Suprapubic skin (tissue), 4 donors: ENCODE results near the gene LYST. TPM values are rescaled to one million over a fixed set of nuclear protein-coding genes. Genes with fewer than 3 reads are reported as not detected.

Experiments
- DNase-seq, 2 donors: peaks; one replicate each; pipeline ENCODE4 v3.0.0-alpha.2; 2019; ENCODE audit warnings: low spot score in 2 of 2
- H3K27ac ChIP-seq: fragments of 200-600 bp; sonication (generic); one replicate; pipeline ENCODE4 v1.5.1; 2019
- H3K27me3 ChIP-seq: fragments of 200-600 bp; sonication (generic); one replicate; pipeline ENCODE4 v1.5.1; 2019
- H3K36me3 ChIP-seq: fragments of 200-600 bp; sonication (generic); one replicate; pipeline ENCODE4 v1.5.1; 2019
- H3K4me1 ChIP-seq: fragments of 200-600 bp; sonication (generic); one replicate; pipeline ENCODE4 v1.5.1; 2019
- H3K4me3 ChIP-seq: fragments of 200-600 bp; sonication (generic); one replicate; pipeline ENCODE4 v1.5.1; 2019; ENCODE audit warnings: mild to moderate bottlenecking
- H3K9me3 ChIP-seq: fragments of 200-600 bp; sonication (generic); one replicate; pipeline ENCODE4 v1.5.1; 2019
- EP300 ChIP-seq: sonication (generic); formaldehyde crosslinking; IDR thresholded peaks from one replicate; pipeline ENCODE4 v1.6.1; 2017; ENCODE audit warnings: antibody characterized with exemption
- POLR2A ChIP-seq, 2 donors: fragments of 450-650 bp; IDR thresholded peaks; one replicate each; pipeline ENCODE4 v1.6.1; 2017; ENCODE audit warnings: antibody characterized with exemption in 2 of 2, mild to moderate bottlenecking in 2 of 2, moderate library complexity in 2 of 2
- POLR2AphosphoS5 ChIP-seq, 3 donors: sonication (generic); formaldehyde crosslinking; IDR thresholded peaks; one replicate each; pipeline ENCODE4 v1.6.1; 2017; ENCODE audit warnings: antibody characterized with exemption in 3 of 3
- whole genome bisulfite sequencing: methylation state at CpG from one replicate; pipeline ENCODE4 v1.1.5; 2018; 5-methylcytosine and 5-hydroxymethylcytosine counted together
- total RNA-seq, 4 donors: library from RNA; depleted of rRNA; stranded (reverse); fragments of >200 nt; gene quantifications; one replicate each; pipeline ENCODE4 v1.1.0, GENCODE V29; 2016
- TF ChIP-seq, protein P1 (sequence below), 2 donors: fragments of 200-600 bp in 1 of 2; fragments of 450-650 bp in 1 of 2; sonication (generic) in 1 of 2; IDR thresholded peaks; one replicate each; pipeline ENCODE4 v1.5.1; 2016 to 2019; ENCODE audit warnings: antibody characterized with exemption in 2 of 2, mild to moderate bottlenecking in 1 of 2, moderate library complexity in 1 of 2

Gene LYST
- total RNA-seq, 4 donors from 2014 or later = 40.1 to 118 (median 68.8) TPM

DNA sequence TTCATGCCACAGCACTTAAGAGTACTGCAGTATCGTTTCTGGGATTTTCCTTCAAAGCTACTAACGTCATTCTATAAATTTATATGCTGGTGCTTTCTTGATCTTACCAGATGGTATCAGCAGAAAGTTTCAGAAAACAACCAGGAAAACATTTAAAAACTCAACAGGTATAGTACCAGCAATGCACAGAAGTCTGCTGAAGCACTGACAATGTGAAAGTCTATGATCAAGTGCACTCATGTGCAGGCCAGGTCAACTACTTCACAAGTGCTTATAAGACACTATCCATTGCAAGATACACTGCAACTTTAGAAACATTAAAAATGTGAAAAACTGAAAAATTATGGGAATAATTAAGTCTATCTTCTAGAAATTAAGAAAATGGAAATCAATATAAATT, 34.7 kb downstream of the LYST start:
- WGBS = 93% methylated on average over 2 of the region's 2 CpGs

DNA sequence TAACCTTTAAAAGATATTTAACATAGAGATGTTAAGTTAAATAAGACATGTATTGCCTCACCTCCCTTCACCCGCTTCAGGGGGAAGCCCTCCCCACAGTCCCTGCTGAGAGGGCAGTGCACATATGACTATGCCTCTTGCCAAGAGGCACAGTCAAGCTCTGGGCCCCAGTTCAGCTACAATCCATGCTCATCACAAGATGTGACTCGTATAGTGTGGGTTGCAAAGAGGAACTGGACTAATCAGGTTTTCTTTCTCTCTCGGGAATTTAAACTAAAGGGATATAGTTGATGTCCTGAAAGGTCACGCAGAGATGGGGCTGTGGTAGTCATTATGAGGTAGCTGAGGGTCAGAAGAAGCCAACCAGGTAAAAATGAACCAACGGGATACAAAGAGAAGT, 35.6 kb downstream of the LYST start:
- peaks cover 24% of the 10 kb centered on the region for H3K36me3 ChIP-seq
- DNase-seq = no peak
- 55% methylated on average over 5 of the region's 5 CpGs for WGBS
- no peak overlapping the region for H3K27ac ChIP-seq
- H3K27me3 ChIP-seq = no peaks in the 10 kb centered on the region
- H3K4me1 ChIP-seq = peaks cover 15% of the 10 kb centered on the region
- H3K9me3 ChIP-seq = no peaks in the 10 kb centered on the region
- no peak overlapping the region for H3K4me3 ChIP-seq
- TF ChIP-seq POLR2AphosphoS5 (IDR thresholded peaks at IDR 0.05) = no peak
- no peak for TF ChIP-seq EP300
- TF ChIP-seq, protein P1, sequence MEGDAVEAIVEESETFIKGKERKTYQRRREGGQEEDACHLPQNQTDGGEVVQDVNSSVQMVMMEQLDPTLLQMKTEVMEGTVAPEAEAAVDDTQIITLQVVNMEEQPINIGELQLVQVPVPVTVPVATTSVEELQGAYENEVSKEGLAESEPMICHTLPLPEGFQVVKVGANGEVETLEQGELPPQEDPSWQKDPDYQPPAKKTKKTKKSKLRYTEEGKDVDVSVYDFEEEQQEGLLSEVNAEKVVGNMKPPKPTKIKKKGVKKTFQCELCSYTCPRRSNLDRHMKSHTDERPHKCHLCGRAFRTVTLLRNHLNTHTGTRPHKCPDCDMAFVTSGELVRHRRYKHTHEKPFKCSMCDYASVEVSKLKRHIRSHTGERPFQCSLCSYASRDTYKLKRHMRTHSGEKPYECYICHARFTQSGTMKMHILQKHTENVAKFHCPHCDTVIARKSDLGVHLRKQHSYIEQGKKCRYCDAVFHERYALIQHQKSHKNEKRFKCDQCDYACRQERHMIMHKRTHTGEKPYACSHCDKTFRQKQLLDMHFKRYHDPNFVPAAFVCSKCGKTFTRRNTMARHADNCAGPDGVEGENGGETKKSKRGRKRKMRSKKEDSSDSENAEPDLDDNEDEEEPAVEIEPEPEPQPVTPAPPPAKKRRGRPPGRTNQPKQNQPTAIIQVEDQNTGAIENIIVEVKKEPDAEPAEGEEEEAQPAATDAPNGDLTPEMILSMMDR (IDR thresholded peaks at IDR 0.05) = no peak

More for the DNA sequence above, 34.7 kb downstream of the LYST start:
- Histone ChIP-seq H3K9me3 (no peaks in the 10 kb centered on the region), H3K27ac (no peak overlapping the region), H3K4me3 (no peak overlapping the region), H3K4me1 (peaks cover 15% of the 10 kb centered on the region), H3K27me3 (no peaks in the 10 kb centered on the region), H3K36me3 (peaks cover 18% of the 10 kb centered on the region)
- TF ChIP-seq POLR2AphosphoS5 (IDR thresholded peaks at IDR 0.05) (no peak), EP300 (no peak), POLR2A (IDR thresholded peaks at IDR 0.05) (no peak)
- TF ChIP-seq, protein P1 (IDR thresholded peaks at IDR 0.05) = no peak
- DNase-seq = no peak

DNA sequence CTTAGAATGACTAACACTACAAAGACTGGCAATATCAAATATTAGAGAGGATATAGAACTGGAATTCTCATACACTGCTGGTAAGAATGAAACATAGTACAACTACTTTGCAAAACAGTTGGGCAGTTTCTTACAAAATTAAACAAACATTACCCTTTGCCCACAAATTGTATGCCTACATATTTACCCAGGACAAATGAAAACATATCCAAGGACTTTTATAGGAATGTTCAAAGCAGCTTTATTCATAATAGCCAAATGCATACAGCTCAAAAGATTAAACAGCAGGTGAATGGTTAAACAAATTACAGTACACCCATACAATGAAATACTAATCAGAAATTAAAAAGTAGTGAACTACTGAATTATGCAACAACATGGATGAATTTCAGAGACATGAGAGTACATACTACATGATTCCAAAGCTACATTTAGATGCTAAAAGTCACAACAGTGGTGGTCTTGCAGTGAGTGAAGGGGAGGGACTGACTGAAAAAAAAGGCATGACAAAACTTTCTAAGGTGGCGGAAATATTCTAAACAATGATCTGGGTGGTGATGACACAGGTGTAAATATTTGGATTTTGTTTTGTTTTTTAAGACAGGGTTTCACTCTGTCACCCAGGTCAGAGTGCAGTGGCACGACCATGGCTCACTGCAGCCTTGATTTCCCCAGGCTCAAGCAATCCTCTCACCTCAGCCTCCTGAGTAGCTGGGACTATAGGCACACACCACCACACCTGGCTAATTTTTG, 40.4 kb downstream of the LYST start:
- WGBS = 87% methylated on average over 2 of the region's 2 CpGs
- H3K36me3 ChIP-seq = peaks cover 29% of the 10 kb centered on the region
- peaks cover 8% of the 10 kb centered on the region for H3K4me1 ChIP-seq
- H3K9me3 ChIP-seq = no peaks in the 10 kb centered on the region
- no peak overlapping the region for H3K4me3 ChIP-seq
- DNase-seq = no peak
- TF ChIP-seq, protein P1 (IDR thresholded peaks at IDR 0.05) = no peak
- TF ChIP-seq POLR2AphosphoS5 (IDR thresholded peaks at IDR 0.05) (no peak), POLR2A (IDR thresholded peaks at IDR 0.05) (no peak), EP300 (no peak)
- H3K27ac ChIP-seq = no peak overlapping the region
- no peaks in the 10 kb centered on the region for H3K27me3 ChIP-seq

DNA sequence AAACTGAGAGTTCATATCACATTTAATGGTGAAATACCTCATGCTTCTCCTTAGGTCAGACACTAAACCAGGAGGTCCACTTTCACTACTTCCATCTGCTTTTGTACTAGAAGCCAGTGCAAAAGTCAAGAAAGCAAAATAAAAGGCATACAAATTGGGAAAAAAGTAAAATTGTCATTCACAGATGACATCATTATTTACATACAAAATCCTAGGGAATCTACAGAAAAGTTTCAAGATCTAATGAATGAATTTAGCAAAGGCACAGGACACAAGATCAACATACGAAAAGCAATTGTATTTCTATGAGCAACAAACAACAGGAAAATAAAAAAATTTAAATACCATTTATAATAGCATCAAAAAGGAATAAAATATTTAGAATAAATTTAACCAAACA, 41.5 kb downstream of the LYST start:
- H3K9me3 ChIP-seq = no peaks in the 10 kb centered on the region
- 100% methylated on average over 1 of the region's 1 CpG for WGBS
- TF ChIP-seq, protein P1 (IDR thresholded peaks at IDR 0.05) = no peak
- TF ChIP-seq POLR2AphosphoS5 (IDR thresholded peaks at IDR 0.05) (no peak), POLR2A (IDR thresholded peaks at IDR 0.05) (no peak), EP300 (no peak)
- H3K4me1 ChIP-seq = peaks cover 6% of the 10 kb centered on the region
- no peak for DNase-seq
- H3K27ac ChIP-seq = no peak overlapping the region
- no peak overlapping the region for H3K4me3 ChIP-seq
- H3K27me3 ChIP-seq = no peaks in the 10 kb centered on the region
- H3K36me3 ChIP-seq = peaks cover 29% of the 10 kb centered on the region

DNA sequence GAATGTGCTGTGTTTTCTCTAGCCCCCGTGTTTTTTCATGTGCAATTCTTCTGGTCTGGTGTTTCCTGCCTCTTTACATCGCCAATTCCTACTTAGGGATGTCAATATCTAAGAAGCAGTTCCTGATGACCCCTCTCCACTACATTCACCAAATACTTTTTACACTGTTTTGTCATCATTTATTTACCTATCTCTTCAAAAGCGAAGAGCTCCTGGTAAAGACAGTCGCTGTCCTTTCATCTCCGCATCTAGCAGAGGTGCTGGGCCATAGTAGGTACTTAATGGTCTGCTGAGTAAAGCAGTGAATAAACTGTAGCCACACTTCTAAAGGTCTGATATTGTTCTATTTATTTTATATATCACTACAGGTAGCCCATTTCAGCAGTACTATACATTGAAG, 43.0 kb downstream of the LYST start:
- Histone ChIP-seq H3K27ac (no peak overlapping the region), H3K27me3 (no peaks in the 10 kb centered on the region), H3K4me3 (no peak overlapping the region), H3K36me3 (peaks cover 14% of the 10 kb centered on the region), H3K9me3 (no peaks in the 10 kb centered on the region), H3K4me1 (peaks cover 6% of the 10 kb centered on the region)
- 93% methylated on average over 5 of the region's 5 CpGs for WGBS
- DNase-seq = no peak
- TF ChIP-seq POLR2A (IDR thresholded peaks at IDR 0.05) = no peak
